ENCODE data around the gene GPAT3. TPM values are rescaled to one million over a fixed set of nuclear protein-coding genes. Genes with fewer than 3 reads are reported as not detected.

GPAT3 gene
- total RNA-seq, 1 experiment from 2014 or later = 15.1 TPM

GRCh38 chr4:83569429-83569828 lies 33.5 kb downstream of the GPAT3 start:
- no TSS peak for BruUV-seq (replicated peaks)
- H3K27me3 ChIP-seq (ENCODE audit: control insufficient read depth, insufficient read depth, low read length) = no peaks in the 10 kb centered on the region
- H3K27ac ChIP-seq (ENCODE audit: low read length) = no peak overlapping the region
- H3K9me3 ChIP-seq (ENCODE audit: control insufficient read depth, insufficient read depth, low read depth, low read length) = no peaks in the 10 kb centered on the region
- H3K4me1 ChIP-seq (ENCODE audit: control insufficient read depth, insufficient read depth, low read length) = no peaks in the 10 kb centered on the region
- intact Hi-C loops (cut with micrococcal nuclease; ENCODE audit: unreplicated experiment) (no loop called here), in situ Hi-C loops (cut with HindIII; ENCODE audit: low pct_unique_long_range_greater_than_20kb, low sequenced_read_pairs) (no loop called here)
- no peaks in the 10 kb centered on the region for H3K36me3 ChIP-seq (ENCODE audit: control insufficient read depth, insufficient read depth, low read length)
- no peak for DNase-seq (ENCODE audit: low read depth, low spot score)
- TF ChIP-seq TCF7L2 (IDR thresholded peaks at IDR 0.05; ENCODE audit: low read depth, low read length) = no peak
- TF ChIP-seq CTCF (IDR thresholded peaks at IDR 0.05) = no peak
- TF ChIP-seq SIN3A (IDR thresholded peaks at IDR 0.05; ENCODE audit: borderline replicate concordance, insufficient read depth, low read depth, low read length) = no peak
- TF ChIP-seq POLR2AphosphoS5 (IDR thresholded peaks at IDR 0.05; ENCODE audit: low read depth, low read length) = no peak
- TF ChIP-seq REST (IDR thresholded peaks at IDR 0.05; ENCODE audit: insufficient read depth in 1 of 2, low read depth in 2 of 2, low read length in 1 of 2) = no peak
- ChIA-PET POLR2A (interaction anchor here (1.0 kb wide), 1 partner anchor 29 kb away, joined by 3 read pairs; no protein-coding TSS in a partner anchor), CTCF (interaction anchor here (0.6 kb wide), 1 partner anchor 207 kb away, joined by 3 read pairs; no protein-coding TSS in a partner anchor)
- ATAC-seq = no peak
- no peak overlapping the region for H3K4me3 ChIP-seq (ENCODE audit: low read depth in 2 of 2, low read length in 2 of 2)

GRCh38 chr4:83569987-83570386 lies 34.1 kb downstream of the GPAT3 start:
- intact Hi-C loops (cut with micrococcal nuclease; ENCODE audit: unreplicated experiment) (no loop called here), in situ Hi-C loops (cut with HindIII; ENCODE audit: low pct_unique_long_range_greater_than_20kb, low sequenced_read_pairs) (no loop called here)
- ATAC-seq (no peak), DNase-seq (ENCODE audit: low read depth, low spot score) (no peak)
- Histone ChIP-seq H3K4me1 (ENCODE audit: control insufficient read depth, insufficient read depth, low read length) (no peaks in the 10 kb centered on the region), H3K27ac (ENCODE audit: low read length) (no peak overlapping the region), H3K4me3 (ENCODE audit: low read depth in 2 of 2, low read length in 2 of 2) (no peak overlapping the region), H3K27me3 (ENCODE audit: control insufficient read depth, insufficient read depth, low read length) (no peaks in the 10 kb centered on the region), H3K36me3 (ENCODE audit: control insufficient read depth, insufficient read depth, low read length) (no peaks in the 10 kb centered on the region), H3K9me3 (ENCODE audit: control insufficient read depth, insufficient read depth, low read depth, low read length) (no peaks in the 10 kb centered on the region)
- no TSS peak for BruUV-seq (replicated peaks)
- ChIA-PET POLR2A (no interaction called here), CTCF (interaction anchor here (0.6 kb wide), 1 partner anchor 438 kb away, joined by 4 read pairs; no protein-coding TSS in a partner anchor)
- TF ChIP-seq POLR2AphosphoS5 (IDR thresholded peaks at IDR 0.05; ENCODE audit: low read depth, low read length) (no peak), CTCF (IDR thresholded peaks at IDR 0.05) (no peak), TCF7L2 (IDR thresholded peaks at IDR 0.05; ENCODE audit: low read depth, low read length) (no peak)

All from Panc1 (cell line).